HCT116 (cell line): ENCODE data around the gene TMPRSS3. TPM values are rescaled to one million over a fixed set of nuclear protein-coding genes. Genes with fewer than 3 reads are reported as not detected.

ENCODE experiments used
- ATAC-seq: fragments of 200-7000 bp; cut with Tn5 transposase; 2 replicates; pipeline ENCODE4 v1.9.1; 2020; ENCODE audit warnings: mild to moderate bottlenecking, moderate library complexity
- BruUV-seq: library from RNA; stranded (reverse); fragments of 400-500 nt; replicated peaks from 2 replicates; lab custom pipeline; 2021; lab: Mats Ljungman, UMichigan
- CTCF ChIA-PET: fragments of 300-600 bp; sonication (Branson Sonifier 250); formaldehyde crosslinking; loops from one replicate; lab custom pipeline; 2021; ENCODE audit warnings: antibody characterized with exemption; lab: Charles Lee
- POLR2A ChIA-PET: fragments of 300-600, 350-600 bp; sonication (Branson Sonifier 250); formaldehyde crosslinking; loops from one replicate; lab custom pipeline; 2021; ENCODE audit warnings: antibody characterized with exemption; lab: Charles Lee
- RAD21 ChIA-PET, 2 experiments: fragments of 300-600 bp; sonication (Branson Sonifier 250); formaldehyde crosslinking; loops; one replicate each; lab custom pipeline; 2023; ENCODE audit warnings: low total read pairs in 2 of 2; ENCODE audit not compliant: uncharacterized antibody in 2 of 2, unreplicated experiment in 2 of 2, low non-redundant PET in 1 of 2; lab: Charles Lee
- DNase-seq: peaks from one replicate; pipeline ENCODE4 v3.0.0-alpha.2; 2010; ENCODE audit warnings: low read depth, low spot score
- H2AFZ ChIP-seq: fragments of 200-600 bp; shearing (Covaris generic), sonication (generic); 2 replicates; pipeline ENCODE4 v1.6.1; 2017; ENCODE audit warnings: low read depth, mixed run types, mixed read lengths, antibody characterized with exemption, low read length; ENCODE audit not compliant: poor library complexity, severe bottlenecking
- H3K27ac ChIP-seq: 2 replicates; pipeline ENCODE4 v1.5.1; 2012; ENCODE audit warnings: low read depth, low read length
- H3K27me3 ChIP-seq: fragments of 200-600 bp; sonication (generic); 2 replicates; pipeline ENCODE4 v1.6.1; 2016; ENCODE audit warnings: mixed run types, low read length, mixed read lengths; ENCODE audit not compliant: insufficient read depth
- H3K36me3 ChIP-seq, 2 experiments: fragments of 200-500 bp in 1 of 2; fragments of 200-600 bp in 1 of 2; sonication (Bioruptor generic) in 1 of 2; sonication (generic) in 1 of 2; 2 replicates each; pipeline versions ENCODE4 v1.5.1 to v1.6.1; 2014 to 2016; ENCODE audit warnings: low read length in 2 of 2, inconsistent platforms in 1 of 2, mixed read lengths in 1 of 2, mixed run types in 1 of 2; ENCODE audit not compliant: insufficient read depth in 2 of 2, control insufficient read depth in 1 of 2
- H3K4me1 ChIP-seq, 2 experiments: fragments of 200-600 bp in 1 of 2; sonication (generic) in 1 of 2; 2 replicates each; pipeline versions ENCODE4 v1.5.1 to v1.6.1; 2012 to 2017; ENCODE audit warnings: low read length in 2 of 2, inconsistent platforms in 1 of 2, mild to moderate bottlenecking in 1 of 2, mixed read lengths in 1 of 2, mixed run types in 1 of 2, moderate library complexity in 1 of 2; ENCODE audit not compliant: insufficient read depth in 2 of 2, control insufficient read depth in 1 of 2
- H3K4me2 ChIP-seq: fragments of 200-600 bp; sonication (generic); 2 replicates; pipeline ENCODE4 v1.6.1; 2017; ENCODE audit warnings: mixed run types, low read length, mixed read lengths
- H3K4me3 ChIP-seq, 2 experiments: fragments of 200-600 bp in 1 of 2; sonication (generic) in 1 of 2; replicated peaks in 1 of 2; 2 replicates each; pipeline ENCODE4 v1.5.1; 2011 to 2016; ENCODE audit warnings: low read length in 2 of 2, control low read depth in 1 of 2, low read depth in 1 of 2, mild to moderate bottlenecking in 1 of 2, mixed read lengths in 1 of 2, mixed run types in 1 of 2
- H3K79me2 ChIP-seq: fragments of 200-600 bp; sonication (generic); 2 replicates; pipeline ENCODE4 v1.6.1; 2017; ENCODE audit warnings: mild to moderate bottlenecking, mixed run types, low read length, moderate library complexity, mixed read lengths; ENCODE audit not compliant: insufficient read depth
- H3K9ac ChIP-seq: fragments of 200-600 bp; sonication (generic); 2 replicates; pipeline ENCODE4 v1.6.1; 2016; ENCODE audit warnings: low read length, mixed read lengths
- H3K9me2 ChIP-seq: fragments of 200-600 bp; sonication (generic), shearing (Covaris generic); 2 replicates; pipeline ENCODE4 v1.6.1; 2017; ENCODE audit warnings: mixed run types, mild to moderate bottlenecking, moderate library complexity; ENCODE audit not compliant: insufficient read depth
- H3K9me3 ChIP-seq, 2 experiments: fragments of 200-500 bp in 1 of 2; fragments of 200-600 bp in 1 of 2; sonication (Bioruptor generic) in 1 of 2; sonication (generic) in 1 of 2; 2 replicates each; pipeline ENCODE4 v1.6.1; 2014 to 2017; ENCODE audit warnings: low read length in 2 of 2, mixed read lengths in 2 of 2, inconsistent platforms in 1 of 2, low read depth in 1 of 2, mild to moderate bottlenecking in 1 of 2, mixed run types in 1 of 2, moderate library complexity in 1 of 2; ENCODE audit not compliant: control insufficient read depth in 1 of 2, insufficient read depth in 1 of 2
- H4K20me1 ChIP-seq: fragments of 200-600 bp; sonication (generic), shearing (Covaris generic); 2 replicates; pipeline ENCODE4 v1.6.1; 2017; ENCODE audit warnings: mixed run types, mild to moderate bottlenecking, moderate library complexity; ENCODE audit not compliant: insufficient read depth
- CBX3 ChIP-seq: IDR thresholded peaks from 2 replicates; pipeline ENCODE4 v1.6.1; 2012; ENCODE audit warnings: low read depth
- CEBPB ChIP-seq: IDR thresholded peaks from 2 replicates; pipeline ENCODE4 v1.6.1; 2012; ENCODE audit warnings: low read depth
- CTCF ChIP-seq, 3 experiments: fragments of 200-600 bp in 1 of 3; sonication (generic) in 1 of 3; IDR thresholded peaks in 2 of 3; conservative IDR thresholded peaks in 1 of 3; 2 replicates each; pipeline ENCODE4 v1.5.1; 2012 to 2017; ENCODE audit warnings: low read depth in 2 of 3, low read length in 2 of 3, antibody characterized with exemption in 1 of 3, borderline replicate concordance in 1 of 3, control low read depth in 1 of 3, mild to moderate bottlenecking in 1 of 3, mixed read lengths in 1 of 3, mixed run types in 1 of 3, moderate library complexity in 1 of 3; ENCODE audit not compliant: insufficient read depth in 1 of 3
- EGR1 ChIP-seq: IDR thresholded peaks from 2 replicates; pipeline ENCODE4 v1.6.1; 2012; ENCODE audit warnings: low read depth
- ELF1 ChIP-seq: IDR thresholded peaks from 2 replicates; pipeline ENCODE4 v1.6.1; 2012; ENCODE audit warnings: low read depth, borderline replicate concordance
- EZH2phosphoT487 ChIP-seq: fragments of 200-600 bp; IDR thresholded peaks from 2 replicates; pipeline ENCODE4 v1.6.1; 2018; ENCODE audit warnings: antibody characterized with exemption, borderline replicate concordance
- FOSL1 ChIP-seq: IDR thresholded peaks from 2 replicates; pipeline ENCODE4 v1.6.1; 2012; ENCODE audit warnings: low read depth
- MAX ChIP-seq: IDR thresholded peaks from 2 replicates; pipeline ENCODE4 v1.6.1; 2012
- POLR2A ChIP-seq: IDR thresholded peaks from 2 replicates; pipeline ENCODE4 v1.7.0; 2011; ENCODE audit warnings: borderline replicate concordance; ENCODE audit not compliant: insufficient read depth, insufficient read length; ENCODE audit errors: extremely low read depth
- SIN3A ChIP-seq: IDR thresholded peaks from 2 replicates; pipeline ENCODE4 v1.6.1; 2012; ENCODE audit warnings: low read depth
- SP1 ChIP-seq: IDR thresholded peaks from 2 replicates; pipeline ENCODE4 v1.6.1; 2012; ENCODE audit warnings: low read depth
- SRF ChIP-seq: IDR thresholded peaks from 2 replicates; pipeline ENCODE4 v1.6.1; 2012; ENCODE audit warnings: low read depth
- TCF7L2 ChIP-seq: IDR thresholded peaks from 2 replicates; pipeline ENCODE4 v1.7.0; 2011; ENCODE audit warnings: borderline replicate concordance, inconsistent platforms; ENCODE audit not compliant: insufficient read depth, insufficient read length; ENCODE audit errors: extremely low read depth
- ZBTB33 ChIP-seq: IDR thresholded peaks from 2 replicates; pipeline ENCODE4 v1.6.1; 2011; ENCODE audit warnings: mild to moderate bottlenecking, low read length, moderate library complexity; ENCODE audit not compliant: insufficient replicate concordance; ENCODE audit errors: extremely low read depth
- ZFX ChIP-seq: fragments of 450-650 bp; IDR thresholded peaks from 2 replicates; pipeline ENCODE4 v1.6.1; 2017
- intact Hi-C: fragments of 100-400 bp; cut with micrococcal nuclease; formaldehyde crosslinking; loops from 2 replicates; pipeline ENCODE4 v1.10.0; 2022
- total RNA-seq: library from RNA; stranded (reverse); gene quantifications from one replicate; pipeline ENCODE4 v1.2.1, GENCODE V29; 2021; ENCODE audit not compliant: unreplicated experiment

TMPRSS3 gene
- total RNA-seq, 1 experiment from 2014 or later: not detected

GRCh38 chr21:42356650-42357049 lies 39.2 kb downstream of the TMPRSS3 start:
- Histone ChIP-seq H3K27me3 (no peaks in the 10 kb centered on the region), H3K9ac (no peak overlapping the region), H2AFZ (no peak overlapping the region), H4K20me1 (no peaks in the 10 kb centered on the region), H3K79me2 (no peaks in the 10 kb centered on the region), H3K4me1 (no peaks in the 10 kb centered on the region), H3K4me2 (no peak overlapping the region), H3K9me3 (no peaks in the 10 kb centered on the region), H3K36me3 (no peaks in the 10 kb centered on the region), H3K27ac (no peak overlapping the region), H3K9me2 (no peaks in the 10 kb centered on the region), H3K4me3 (no peak overlapping the region)
- DNase-seq (no peak), ATAC-seq (no peak)
- CTCF ChIA-PET: no interaction called here
- POLR2A ChIA-PET: interaction anchor here (0.6 kb wide), 1 partner anchor 282 kb away, joined by 3 read pairs; no protein-coding TSS in a partner anchor
- intact Hi-C loops: no loop called here
- BruUV-seq: no TSS peak
- RAD21 ChIA-PET: no interaction called here
- TF ChIP-seq SIN3A: no peak
- TF ChIP-seq MAX: no peak
- TF ChIP-seq POLR2A: no peak
- no peak for TF ChIP-seq ELF1
- no peak for TF ChIP-seq FOSL1
- TF ChIP-seq EZH2phosphoT487: no peak
- no peak for TF ChIP-seq ZFX
- TF ChIP-seq CTCF (IDR thresholded peaks at IDR 0.05 in 2 of 3, conservative IDR thresholded peaks at IDR 0.05 in 1 of 3; ENCODE audit: borderline replicate concordance in 1 of 3, insufficient read depth in 1 of 3, low read depth in 2 of 3, low read length in 2 of 3): no peak
- no peak for TF ChIP-seq CEBPB

GRCh38 chr21:42356046-42356445 lies 39.8 kb downstream of the TMPRSS3 start:
- H4K20me1 ChIP-seq: no peaks in the 10 kb centered on the region
- no peaks in the 10 kb centered on the region for H3K79me2 ChIP-seq
- intact Hi-C loops: no loop called here
- no peaks in the 10 kb centered on the region for H3K9me2 ChIP-seq
- H2AFZ ChIP-seq: no peak overlapping the region
- BruUV-seq: no TSS peak
- H3K4me1 ChIP-seq: no peaks in the 10 kb centered on the region
- H3K27me3 ChIP-seq: no peaks in the 10 kb centered on the region
- CTCF ChIA-PET: no interaction called here
- no peaks in the 10 kb centered on the region for H3K36me3 ChIP-seq
- ATAC-seq: no peak
- no peak overlapping the region for H3K4me3 ChIP-seq
- POLR2A ChIA-PET: no interaction called here
- RAD21 ChIA-PET: no interaction called here
- H3K9me3 ChIP-seq: no peaks in the 10 kb centered on the region
- no peak overlapping the region for H3K27ac ChIP-seq
- H3K4me2 ChIP-seq: no peak overlapping the region
- no peak for DNase-seq
- no peak overlapping the region for H3K9ac ChIP-seq
- no peak for TF ChIP-seq SP1
- TF ChIP-seq CTCF (IDR thresholded peaks at IDR 0.05 in 2 of 3, conservative IDR thresholded peaks at IDR 0.05 in 1 of 3; ENCODE audit: borderline replicate concordance in 1 of 3, insufficient read depth in 1 of 3, low read depth in 2 of 3, low read length in 2 of 3): no peak
- no peak for TF ChIP-seq TCF7L2
- no peak for TF ChIP-seq ZBTB33
- TF ChIP-seq CEBPB: no peak
- no peak for TF ChIP-seq FOSL1
- TF ChIP-seq SRF: no peak
- TF ChIP-seq EGR1: no peak
- no peak for TF ChIP-seq SIN3A
- no peak for TF ChIP-seq CBX3
